NCI-H187 treated with DMSO at 0.1 percent for 48 hours (cell line): Measurements from ENCODE around the gene FAM78A.
"Not testable (repeated sequence)": the region's sequence is repeated elsewhere in the genome, so short reads cannot be mapped to it uniquely, and the experiment has no call there.

Source experiments
- DNase-seq: peaks from one replicate; lab custom pipeline; 2025; lab: John Stamatoyannopoulos, UW

Gene FAM78A

GRCh38 chr9:131264231-131264630, 12.1 kb downstream of the FAM78A start:
- no peak for DNase-seq

- no peak for DNase-seq
Observed at GRCh38 chr9:131263701-131264100, 12.6 kb downstream of the FAM78A start.

GRCh38 chr9:131263033-131263343, 13.3 kb downstream of the FAM78A start:
- not testable (repeated sequence) for DNase-seq

GRCh38 chr9:131262327-131263032, 13.8 kb downstream of the FAM78A start:
- no peak for DNase-seq

GRCh38 chr9:131260751-131261452, 15.4 kb downstream of the FAM78A start:
- DNase-seq: no peak

- DNase-seq: no peak
Observed at GRCh38 chr9:131259916-131260597, 16.3 kb downstream of the FAM78A start.

- DNase-seq: no peak
Observed at GRCh38 chr9:131259432-131259898, 16.8 kb downstream of the FAM78A start.

GRCh38 chr9:131258698-131259431, 17.4 kb downstream of the FAM78A start:
- no peak for DNase-seq

GRCh38 chr9:131258186-131258585, 18.1 kb downstream of the FAM78A start:
- DNase-seq: no peak

- DNase-seq: no peak
Observed at GRCh38 chr9:131257266-131258025, 18.9 kb downstream of the FAM78A start.

GRCh38 chr9:131255676-131256197, 20.6 kb downstream of the FAM78A start:
- no peak for DNase-seq

- no peak for DNase-seq
Observed at GRCh38 chr9:131254626-131255025, 21.7 kb downstream of the FAM78A start.

- no peak for DNase-seq
Observed at GRCh38 chr9:131253891-131254491, 22.3 kb downstream of the FAM78A start.

- DNase-seq: no peak
Observed at GRCh38 chr9:131252120-131252519, 24.2 kb downstream of the FAM78A start.

GRCh38 chr9:131246618-131247017, 29.7 kb downstream of the FAM78A start:
- DNase-seq: no peak

GRCh38 chr9:131244331-131244730, 32.0 kb downstream of the FAM78A start:
- DNase-seq: not testable (repeated sequence)

- DNase-seq: no peak
Observed at GRCh38 chr9:131240047-131240921, 36.0 kb downstream of the FAM78A start.

- no peak for DNase-seq
Observed at GRCh38 chr9:131239161-131239975, 36.9 kb downstream of the FAM78A start.

- no peak for DNase-seq
Observed at GRCh38 chr9:131238402-131239021, 37.8 kb downstream of the FAM78A start.
